Ascending aorta (tissue), 2 donors: ENCODE measurements around the gene CHST11. TPM values are rescaled to one million over a fixed set of nuclear protein-coding genes. Genes with fewer than 3 reads are reported as not detected.

Experiments
- DNase-seq, 2 donors: peaks; one replicate each; pipeline ENCODE4 v3.0.0-alpha.2; 2019; ENCODE audit warnings: low spot score in 2 of 2
- H3K27ac ChIP-seq, 2 donors: fragments of 200-600 bp; sonication (generic); one replicate each; pipeline ENCODE4 v1.5.1; 2016 to 2017; ENCODE audit warnings: mild to moderate bottlenecking in 1 of 2
- H3K27me3 ChIP-seq: fragments of 200-600 bp; sonication (generic); one replicate; pipeline ENCODE4 v1.5.1; 2017
- H3K36me3 ChIP-seq, 2 donors: fragments of 200-600 bp; sonication (generic); one replicate each; pipeline ENCODE4 v1.5.1; 2016
- H3K4me1 ChIP-seq, 2 donors: fragments of 200-600 bp; sonication (generic); one replicate each; pipeline ENCODE4 v1.5.1; 2016 to 2017; ENCODE audit warnings: mild to moderate bottlenecking in 1 of 2
- H3K4me3 ChIP-seq, 2 donors: fragments of 200-600 bp; sonication (generic); one replicate each; pipeline ENCODE4 v1.5.1; 2016 to 2017; ENCODE audit warnings: mild to moderate bottlenecking in 1 of 2
- H3K9me3 ChIP-seq, 2 donors: fragments of 200-600 bp; sonication (generic); one replicate each; pipeline ENCODE4 v1.5.1; 2016
- CTCF ChIP-seq, 3 experiments: fragments of 200-600 bp in 2 of 3; fragments of 450-650 bp in 1 of 3; sonication (generic) in 2 of 3; IDR thresholded peaks; one replicate each; pipeline ENCODE4 v1.5.1; 2016 to 2019; ENCODE audit warnings: antibody characterized with exemption in 3 of 3, mild to moderate bottlenecking in 1 of 3, moderate library complexity in 1 of 3
- intact Hi-C: fragments of 100-400 bp; cut with DNase I; formaldehyde crosslinking; loops from one replicate; pipeline ENCODE4 v1.15.1; 2023
- total RNA-seq: library from RNA; depleted of rRNA; stranded (reverse); fragments of >200 nt; gene quantifications from one replicate; pipeline ENCODE4 v1.1.0, GENCODE V29; 2016

Gene CHST11
- total RNA-seq, 1 donor from 2014 or later: 63.2 TPM

GRCh38 chr12:104439137-104439536, 17.6 kb upstream of the CHST11 start:
- Histone ChIP-seq H3K4me1 (no peaks in the 10 kb centered on the region), H3K27ac (no peak overlapping the region), H3K27me3 (no peaks in the 10 kb centered on the region), H3K9me3 (no peaks in the 10 kb centered on the region), H3K4me3 (no peak overlapping the region), H3K36me3 (no peaks in the 10 kb centered on the region)
- no peak for DNase-seq
- intact Hi-C loops: no loop called here
- TF ChIP-seq CTCF (IDR thresholded peaks at IDR 0.05): no peak

- intact Hi-C loops: no loop called here
- no peak for TF ChIP-seq CTCF (IDR thresholded peaks at IDR 0.05)
- no peaks in the 10 kb centered on the region for H3K36me3 ChIP-seq
- H3K27me3 ChIP-seq: no peaks in the 10 kb centered on the region
- DNase-seq: no peak
- no peak overlapping the region for H3K4me3 ChIP-seq
- no peak overlapping the region for H3K27ac ChIP-seq
- H3K9me3 ChIP-seq: no peaks in the 10 kb centered on the region
- H3K4me1 ChIP-seq: no peaks in the 10 kb centered on the region
Observed at GRCh38 chr12:104443008-104443407, 13.7 kb upstream of the CHST11 start.

GRCh38 chr12:104446646-104447421, 9.9 kb upstream of the CHST11 start:
- Histone ChIP-seq H3K4me1 (no peaks in the 10 kb centered on the region), H3K27ac (no peak overlapping the region), H3K27me3 (no peaks in the 10 kb centered on the region), H3K36me3 (no peaks in the 10 kb centered on the region), H3K4me3 (no peak overlapping the region), H3K9me3 (no peaks in the 10 kb centered on the region)
- intact Hi-C loops: no loop called here
- TF ChIP-seq CTCF (IDR thresholded peaks at IDR 0.05): no peak
- DNase-seq: no peak

- H3K27me3 ChIP-seq: no peaks in the 10 kb centered on the region
- no peaks in the 10 kb centered on the region for H3K36me3 ChIP-seq
- no peaks in the 10 kb centered on the region for H3K9me3 ChIP-seq
- no peak for DNase-seq
- no peak overlapping the region for H3K27ac ChIP-seq
- intact Hi-C loops: no loop called here
- no peak overlapping the region for H3K4me3 ChIP-seq
- no peak for TF ChIP-seq CTCF (IDR thresholded peaks at IDR 0.05)
- no peaks in the 10 kb centered on the region for H3K4me1 ChIP-seq
Observed at GRCh38 chr12:104448031-104448430, 8.7 kb upstream of the CHST11 start.

GRCh38 chr12:104448451-104448850, 8.3 kb upstream of the CHST11 start:
- no peak for TF ChIP-seq CTCF (IDR thresholded peaks at IDR 0.05)
- Histone ChIP-seq H3K9me3 (no peaks in the 10 kb centered on the region), H3K4me1 (no peaks in the 10 kb centered on the region), H3K27ac (no peak overlapping the region), H3K27me3 (no peaks in the 10 kb centered on the region), H3K4me3 (no peak overlapping the region), H3K36me3 (no peaks in the 10 kb centered on the region)
- no peak for DNase-seq
- intact Hi-C loops: no loop called here
